Fibroblast of mammary gland (primary cell): ENCODE data around the gene OSBPL3.

Experiments used
- DNase-seq: peaks from one replicate; pipeline ENCODE4 v3.0.0-alpha.2; 2010; ENCODE audit warnings: low read depth
- H3K4me3 ChIP-seq: 2 replicates; pipeline ENCODE4 v1.5.1; 2011; ENCODE audit warnings: low read depth, mild to moderate bottlenecking, low read length, moderate library complexity; ENCODE audit not compliant: control insufficient read depth
- CTCF ChIP-seq: conservative IDR thresholded peaks from 2 replicates; pipeline ENCODE4 v1.5.1; 2011; ENCODE audit warnings: low read depth, low read length, inconsistent platforms; ENCODE audit not compliant: control insufficient read depth, insufficient read depth

The OSBPL3 gene

GRCh38 chr7:24860611-24861010, 119.4 kb downstream of the OSBPL3 start:
- no peak for TF ChIP-seq CTCF
- DNase-seq: no peak
- H3K4me3 ChIP-seq: no peak overlapping the region

GRCh38 chr7:24858108-24858977, 121.6 kb downstream of the OSBPL3 start:
- no peak overlapping the region for H3K4me3 ChIP-seq
- no peak for DNase-seq
- TF ChIP-seq CTCF: no peak

- TF ChIP-seq CTCF: no peak
- DNase-seq: no peak
- no peak overlapping the region for H3K4me3 ChIP-seq
These were observed 122.4 kb downstream of the OSBPL3 start for GRCh38 chr7:24857623-24858022.

- peak; percentile 24 for DNase-seq
- TF ChIP-seq CTCF: no peak
- H3K4me3 ChIP-seq: no peak overlapping the region
These were observed 125.1 kb downstream of the OSBPL3 start for GRCh38 chr7:24854866-24855265.

GRCh38 chr7:24851786-24852185, 128.2 kb downstream of the OSBPL3 start:
- TF ChIP-seq CTCF: no peak
- peak; percentile 35 for DNase-seq
- H3K4me3 ChIP-seq: no peak overlapping the region

GRCh38 chr7:24848878-24849277, 131.1 kb downstream of the OSBPL3 start:
- no peak overlapping the region for H3K4me3 ChIP-seq
- no peak for TF ChIP-seq CTCF
- no peak for DNase-seq
